Activated CD4-positive, alpha-beta T cell treated with anti-CD3 and anti-CD28 coated beads for 36 hours (primary cell): ENCODE data around the gene RNGTT. TPM values are rescaled to one million over a fixed set of nuclear protein-coding genes. Genes with fewer than 3 reads are reported as not detected.
"Not testable (repeated sequence)": the region's sequence is repeated elsewhere in the genome, so short reads cannot be mapped to it uniquely, and the experiment has no call there.

Source experiments
- ATAC-seq: fragments of 200-7000 bp; cut with Tn5 transposase; one replicate; pipeline ENCODE4 v1.10.0; 2021; ENCODE audit warnings: mild to moderate bottlenecking, moderate library complexity
- CTCF ChIA-PET: fragments of 350-600 bp; sonication (Branson Sonifier 250); formaldehyde crosslinking; loops from one replicate; lab custom pipeline; 2021; ENCODE audit warnings: antibody characterized with exemption; lab: Charles Lee
- POLR2A ChIA-PET: fragments of 350-600 bp; sonication (Branson Sonifier 250); formaldehyde crosslinking; loops from one replicate; lab custom pipeline; 2021; ENCODE audit warnings: antibody characterized with exemption, inconsistent platforms; lab: Charles Lee
- DNase-seq: peaks from one replicate; pipeline ENCODE4 v3.0.0-alpha.2; 2020
- H3K27ac Mint-ChIP-seq: one replicate; pipeline ENCODE4 v1.8.0; 2021; ENCODE audit warnings: mixed read lengths
- H3K27me3 Mint-ChIP-seq: one replicate; pipeline ENCODE4 v1.8.0; 2021; ENCODE audit warnings: mixed read lengths
- H3K36me3 Mint-ChIP-seq: one replicate; pipeline ENCODE4 v1.8.0; 2021; ENCODE audit warnings: low read depth, mixed read lengths
- H3K4me1 Mint-ChIP-seq: one replicate; pipeline ENCODE4 v1.8.0; 2021; ENCODE audit warnings: mixed read lengths
- H3K4me3 Mint-ChIP-seq: one replicate; pipeline ENCODE4 v1.8.0; 2021; ENCODE audit warnings: mild to moderate bottlenecking, moderate library complexity, mixed read lengths
- H3K9me3 Mint-ChIP-seq: one replicate; pipeline ENCODE4 v1.8.0; 2021; ENCODE audit warnings: low read depth, mixed read lengths
- intact Hi-C, 2 experiments: fragments of 100-400 bp; cut with DNase I in 1 of 2; cut with micrococcal nuclease in 1 of 2; formaldehyde crosslinking; loops; one replicate each; pipeline versions ENCODE4 v1.14.2 to v1.15.1; 2022 to 2024; cut with DNase I, micrococcal nuclease
- total RNA-seq, 2 experiments: library from RNA; stranded (reverse); gene quantifications; one replicate each; pipeline ENCODE4 v1.2.3, GENCODE V29; 2021

The RNGTT gene
- total RNA-seq, 2 experiments from 2014 or later: 17.5 to 21.5 TPM

DNA sequence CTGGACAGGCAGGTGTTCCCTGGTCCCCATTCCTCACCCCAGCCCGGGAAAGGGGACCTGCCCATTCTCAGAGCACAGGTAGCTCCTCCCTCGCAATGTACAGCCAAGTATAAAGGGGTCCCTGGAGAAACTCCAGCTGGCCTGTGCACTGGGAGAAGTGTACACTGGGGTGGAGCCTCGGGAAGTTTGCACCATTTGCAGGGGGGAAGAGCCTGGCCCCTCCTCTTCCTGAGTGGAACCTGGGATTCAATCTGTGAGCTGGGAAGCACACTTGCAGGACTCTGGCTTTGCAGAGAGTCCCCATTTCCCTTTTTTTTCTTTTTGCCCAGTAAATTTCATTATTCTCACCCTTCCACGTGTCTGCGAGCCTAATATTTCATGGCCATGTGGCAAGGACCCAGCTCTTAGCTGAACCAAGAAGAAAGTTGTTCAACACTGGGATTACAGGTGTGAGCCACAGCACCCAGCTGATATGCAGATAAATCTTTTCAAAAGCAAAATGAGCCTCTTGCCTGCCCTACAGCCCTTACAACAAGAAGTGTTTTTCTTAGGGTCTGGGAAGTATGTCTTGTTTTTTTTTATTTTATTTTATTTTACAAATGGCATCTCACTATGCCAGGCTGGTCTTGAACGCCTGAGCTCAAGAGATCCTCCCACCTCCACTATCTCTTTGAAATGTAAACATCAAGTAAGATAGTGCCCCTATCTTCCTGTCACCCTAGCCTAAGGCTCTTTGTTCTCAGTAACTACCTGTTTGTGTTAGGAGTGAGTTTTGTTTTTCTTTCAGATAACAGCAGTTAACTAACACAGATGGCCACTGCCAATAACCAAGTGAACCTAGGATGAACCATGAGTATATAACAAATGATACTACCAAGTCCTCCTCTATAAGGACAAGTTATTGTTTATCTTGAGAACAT lies 9.3 kb upstream of the RNGTT start:
- H3K9me3 Mint-ChIP-seq: peaks cover 5% of the 10 kb centered on the region
- DNase-seq (no peak), ATAC-seq (no peak)
- no peak overlapping the region for H3K4me3 Mint-ChIP-seq
- ChIA-PET POLR2A (interaction anchor here (0.7 kb wide), 1 partner anchor 105 kb away, joined by 6 read pairs; no protein-coding TSS in a partner anchor), CTCF (interaction anchor here (0.6 to 2.3 kb wide), 3 partner anchors 10 to 20 kb away, joined by 3 to 10 read pairs (median 6); no protein-coding TSS in a partner anchor)
- H3K36me3 Mint-ChIP-seq: no peaks in the 10 kb centered on the region
- no peaks in the 10 kb centered on the region for H3K4me1 Mint-ChIP-seq
- no peaks in the 10 kb centered on the region for H3K27me3 Mint-ChIP-seq
- no peak overlapping the region for H3K27ac Mint-ChIP-seq
- intact Hi-C loops: no loop called here

DNA sequence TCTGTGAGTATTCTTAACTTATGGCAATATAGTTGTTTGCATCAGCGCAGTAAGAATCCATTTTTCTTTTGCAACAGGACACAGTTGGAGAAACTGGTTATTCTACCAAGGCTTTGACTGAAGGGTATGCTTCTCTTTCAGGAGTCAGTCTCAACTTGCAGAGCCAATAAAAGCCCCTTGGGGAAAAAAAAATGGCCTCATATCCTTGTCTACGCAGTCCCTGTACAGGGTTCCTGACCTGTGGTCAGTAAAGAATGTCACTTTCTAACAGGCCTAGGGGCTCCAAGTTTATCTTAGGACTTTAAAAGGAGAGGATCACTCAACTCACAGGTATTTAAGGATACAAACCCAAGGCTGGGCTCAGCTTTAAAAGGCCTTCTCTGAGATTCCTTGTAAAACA lies 6.9 kb upstream of the RNGTT start:
- intact Hi-C loops: no loop called here
- Mint-ChIP-seq H3K27ac (no peak overlapping the region), H3K9me3 (peaks cover 8% of the 10 kb centered on the region), H3K36me3 (peaks cover 3% of the 10 kb centered on the region), H3K4me3 (no peak overlapping the region), H3K4me1 (no peaks in the 10 kb centered on the region), H3K27me3 (no peaks in the 10 kb centered on the region)
- ChIA-PET CTCF (no interaction called here), POLR2A (no interaction called here)
- DNase-seq (no peak), ATAC-seq (no peak)

DNA sequence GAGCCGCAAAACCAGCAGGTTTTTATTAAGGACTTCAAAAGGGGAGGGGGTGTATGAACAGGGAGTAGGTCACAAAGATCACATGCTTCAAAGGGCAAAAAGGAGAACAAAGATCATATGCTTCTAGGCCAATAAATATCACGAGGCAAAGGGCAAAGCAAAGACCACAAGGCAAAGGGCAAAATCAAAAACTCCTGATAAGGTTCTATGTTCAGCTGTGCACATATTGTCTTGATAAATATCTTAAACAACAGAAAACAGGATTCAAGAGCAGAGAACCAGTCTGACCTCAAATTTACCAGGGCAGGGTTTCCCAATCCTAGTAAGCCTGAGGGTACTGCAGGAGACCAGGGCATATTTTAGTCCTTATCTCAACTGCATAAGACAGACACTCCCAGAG lies 5.8 kb upstream of the RNGTT start:
- intact Hi-C loops: loop anchor here in 1 of 2 experiments (10.0 kb wide), 1 partner anchor 1644 kb away; the partner anchor contains the start of genes GJB7 and SMIM8
- peaks cover 10% of the 10 kb centered on the region for H3K9me3 Mint-ChIP-seq
- H3K4me1 Mint-ChIP-seq, H3K4me3 Mint-ChIP-seq, H3K27ac Mint-ChIP-seq, ATAC-seq, CTCF ChIA-PET, H3K27me3 Mint-ChIP-seq, H3K36me3 Mint-ChIP-seq, DNase-seq, POLR2A ChIA-PET: not testable (repeated sequence)

- DNase-seq (no peak), ATAC-seq (no peak)
- intact Hi-C loops: loop anchor here in 1 of 2 experiments (10.0 kb wide), 1 partner anchor 1643 kb away; the partner anchor contains the start of genes GJB7 and SMIM8
- Mint-ChIP-seq H3K9me3 (peaks cover 10% of the 10 kb centered on the region), H3K27me3 (no peaks in the 10 kb centered on the region), H3K36me3 (peaks cover 3% of the 10 kb centered on the region), H3K27ac (no peak overlapping the region), H3K4me1 (peaks cover 15% of the 10 kb centered on the region), H3K4me3 (no peak overlapping the region)
- POLR2A ChIA-PET: no interaction called here
- CTCF ChIA-PET: interaction anchor here (1.4 kb wide), 1 partner anchor 15 kb away, joined by 5 read pairs; no protein-coding TSS in a partner anchor
These were observed 4.5 kb upstream of the RNGTT start for GRCh38 chr6:88967891-88968290.

GRCh38 chr6:88965691-88966090 lies 2.3 kb upstream of the RNGTT start:
- no peaks in the 10 kb centered on the region for H3K27me3 Mint-ChIP-seq
- POLR2A ChIA-PET: no interaction called here

DNA sequence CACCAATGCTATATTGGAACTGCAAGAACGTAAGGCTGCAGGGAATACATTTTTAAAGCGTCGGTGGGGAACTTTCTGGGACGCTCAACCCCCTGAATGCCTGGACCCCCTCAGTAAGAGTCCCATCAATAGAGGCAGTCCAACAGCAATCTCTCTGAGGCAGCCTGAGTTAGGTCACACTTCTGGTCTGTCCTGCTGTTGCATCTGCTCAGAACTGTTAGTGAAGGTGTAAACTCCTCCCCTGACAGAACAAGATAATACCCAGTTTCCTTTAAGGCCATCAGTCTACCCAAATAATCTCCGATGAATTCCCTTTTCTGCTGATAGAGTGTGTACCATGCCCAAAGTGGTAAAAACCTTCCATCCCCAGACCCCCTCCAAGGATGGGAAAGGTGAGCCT lies 1.1 kb upstream of the RNGTT start:
- peaks cover 10% of the 10 kb centered on the region for H3K9me3 Mint-ChIP-seq
- intact Hi-C loops: loop anchor here in 1 of 2 experiments (10.0 kb wide), 1 partner anchor 1640 kb away; the partner anchor contains the start of genes GJB7 and SMIM8
- ATAC-seq: no peak
- H3K4me1 Mint-ChIP-seq: peaks cover 42% of the 10 kb centered on the region
- peaks cover 3% of the 10 kb centered on the region for H3K36me3 Mint-ChIP-seq
- peak overlapping the region; percentile 99 for H3K4me3 Mint-ChIP-seq
- CTCF ChIA-PET: interaction anchor here (1.1 to 2.0 kb wide), 3 partner anchors 16 to 115 kb away, joined by 3 to 7 read pairs (median 3); no protein-coding TSS in a partner anchor
- no peaks in the 10 kb centered on the region for H3K27me3 Mint-ChIP-seq
- no peak for DNase-seq
- no peak overlapping the region for H3K27ac Mint-ChIP-seq
- POLR2A ChIA-PET: no interaction called here

More at GRCh38 chr6:88965691-88966090, 2.3 kb upstream of the RNGTT start:
- H3K4me1 Mint-ChIP-seq: peaks cover 30% of the 10 kb centered on the region
- H3K27ac Mint-ChIP-seq: no peak overlapping the region
- ATAC-seq (no peak), DNase-seq (no peak)
- H3K36me3 Mint-ChIP-seq: peaks cover 3% of the 10 kb centered on the region
- intact Hi-C loops: loop anchor here in 1 of 2 experiments (10.0 kb wide), 1 partner anchor 1641 kb away; the partner anchor contains the start of genes GJB7 and SMIM8
- H3K9me3 Mint-ChIP-seq: peaks cover 10% of the 10 kb centered on the region
- CTCF ChIA-PET: interaction anchor here (0.5 kb wide), 1 partner anchor 1434 kb away, joined by 4 read pairs; no protein-coding TSS in a partner anchor
- H3K4me3 Mint-ChIP-seq: no peak overlapping the region

DNA sequence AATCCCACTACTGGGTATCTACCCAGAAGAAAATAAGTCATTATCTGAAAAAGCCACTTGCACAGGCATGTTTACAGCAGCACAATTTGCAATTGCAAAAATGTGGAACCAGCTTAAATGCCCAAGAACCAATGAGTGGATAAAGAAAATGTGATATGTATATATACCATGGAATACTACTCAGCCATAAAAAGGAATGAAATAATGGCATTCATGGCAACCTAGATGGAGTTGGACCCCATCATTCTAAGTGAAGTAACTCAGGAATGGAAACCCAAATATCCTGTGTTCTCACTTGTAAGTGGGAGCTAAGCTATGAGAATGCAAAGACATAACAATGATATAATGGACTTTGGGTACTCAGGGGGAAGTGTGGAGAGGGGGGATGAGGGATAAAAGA lies 4.6 kb downstream of the RNGTT start:
- Mint-ChIP-seq H3K27ac (no peak overlapping the region), H3K4me3 (no peak overlapping the region), H3K9me3 (peaks cover 7% of the 10 kb centered on the region), H3K36me3 (peaks cover 21% of the 10 kb centered on the region), H3K4me1 (peaks cover 55% of the 10 kb centered on the region), H3K27me3 (no peaks in the 10 kb centered on the region)
- ChIA-PET CTCF (interaction anchor here (1.4 kb wide), 1 partner anchor 24 kb away, joined by 4 read pairs; no protein-coding TSS in a partner anchor), POLR2A (no interaction called here)
- intact Hi-C loops: no loop called here
- DNase-seq (no peak), ATAC-seq (no peak)

DNA sequence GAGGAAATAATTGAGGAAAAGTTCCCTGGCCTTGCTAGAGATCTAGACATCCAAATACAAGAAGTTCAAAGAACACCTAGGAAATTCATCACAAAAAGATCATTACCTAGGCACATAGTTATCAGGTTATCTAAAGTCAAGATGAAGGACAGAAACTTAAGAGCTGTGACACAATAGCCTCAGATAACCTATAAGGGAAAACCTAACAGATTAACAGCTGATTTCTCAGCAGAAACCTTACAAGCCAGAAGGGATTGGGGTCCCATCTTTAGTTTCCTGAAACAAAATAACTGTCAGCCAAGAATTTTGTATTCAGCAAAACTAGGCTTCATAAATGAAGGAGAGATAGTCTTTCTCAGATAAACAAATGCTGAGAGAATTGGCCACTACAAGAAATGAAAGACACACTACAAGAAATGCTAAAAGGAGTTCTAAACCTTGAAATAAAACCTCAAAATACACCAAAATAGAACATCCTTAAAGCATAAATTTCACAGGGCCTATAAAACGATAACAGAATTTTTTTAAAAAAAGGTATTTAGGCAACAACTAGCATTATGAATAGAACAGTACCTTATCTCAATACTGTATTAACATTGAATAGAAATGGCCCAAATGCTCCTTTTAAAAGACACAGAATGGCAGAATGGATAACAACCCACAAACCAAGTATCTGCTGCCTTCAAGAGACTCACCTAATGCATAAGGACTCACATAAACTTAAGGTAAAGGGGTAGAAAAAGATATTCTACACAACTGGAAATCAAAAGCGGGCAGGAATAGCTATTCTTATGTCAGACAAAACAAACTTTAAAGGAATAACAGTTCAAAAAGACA lies 9.7 kb downstream of the RNGTT start:
- Mint-ChIP-seq H3K27me3 (no peaks in the 10 kb centered on the region), H3K36me3 (peaks cover 47% of the 10 kb centered on the region), H3K27ac (no peak overlapping the region), H3K4me1 (peaks cover 22% of the 10 kb centered on the region), H3K4me3 (no peak overlapping the region), H3K9me3 (peaks cover 17% of the 10 kb centered on the region)
- DNase-seq: no peak
- ChIA-PET POLR2A (no interaction called here), CTCF (interaction anchor here (0.5 to 0.6 kb wide), 2 partner anchors 25 to 1417 kb away, joined by 3 read pairs; no protein-coding TSS in a partner anchor)
- no peak for ATAC-seq
- intact Hi-C loops: no loop called here

DNA sequence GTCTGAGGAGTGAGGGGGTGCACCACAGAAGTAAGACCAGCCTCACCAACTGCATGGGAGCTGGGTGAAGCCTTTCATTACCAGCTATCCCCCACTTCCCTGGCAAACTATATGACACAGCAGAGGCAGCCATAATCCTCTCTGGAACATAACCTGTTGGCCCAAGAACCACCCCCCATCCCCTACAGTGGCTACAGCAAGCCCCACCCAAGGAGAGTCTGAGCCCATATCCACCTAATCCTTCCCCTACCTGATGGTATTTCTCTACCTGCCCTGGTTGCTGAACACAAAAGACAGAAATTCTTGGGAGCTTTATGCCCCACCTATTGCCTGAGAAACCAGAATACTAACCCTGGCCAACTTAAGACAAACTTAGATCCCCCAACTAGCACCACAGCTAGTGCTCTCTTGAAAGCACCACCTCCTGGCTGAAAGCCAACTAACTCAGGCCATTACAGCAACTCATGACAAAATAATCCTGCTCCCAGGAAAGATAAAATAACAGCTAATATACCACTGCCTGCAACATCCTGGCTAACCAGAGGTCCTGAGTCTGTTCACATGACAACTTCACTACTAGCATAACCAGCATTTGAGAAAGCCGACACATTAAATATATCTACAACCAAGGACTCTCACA lies 11.2 kb downstream of the RNGTT start:
- Mint-ChIP-seq H3K27ac (no peak overlapping the region), H3K4me3 (no peak overlapping the region), H3K4me1 (peaks cover 9% of the 10 kb centered on the region), H3K9me3 (peaks cover 17% of the 10 kb centered on the region), H3K27me3 (no peaks in the 10 kb centered on the region), H3K36me3 (peaks cover 43% of the 10 kb centered on the region)
- POLR2A ChIA-PET: interaction anchor here (1.3 kb wide), 1 partner anchor 10 kb away, joined by 5 read pairs; no protein-coding TSS in a partner anchor
- no peak for DNase-seq
- CTCF ChIA-PET: interaction anchor here (1.0 kb wide), 1 partner anchor 35 kb away, joined by 5 read pairs; no protein-coding TSS in a partner anchor
- no peak for ATAC-seq
- intact Hi-C loops: no loop called here

DNA sequence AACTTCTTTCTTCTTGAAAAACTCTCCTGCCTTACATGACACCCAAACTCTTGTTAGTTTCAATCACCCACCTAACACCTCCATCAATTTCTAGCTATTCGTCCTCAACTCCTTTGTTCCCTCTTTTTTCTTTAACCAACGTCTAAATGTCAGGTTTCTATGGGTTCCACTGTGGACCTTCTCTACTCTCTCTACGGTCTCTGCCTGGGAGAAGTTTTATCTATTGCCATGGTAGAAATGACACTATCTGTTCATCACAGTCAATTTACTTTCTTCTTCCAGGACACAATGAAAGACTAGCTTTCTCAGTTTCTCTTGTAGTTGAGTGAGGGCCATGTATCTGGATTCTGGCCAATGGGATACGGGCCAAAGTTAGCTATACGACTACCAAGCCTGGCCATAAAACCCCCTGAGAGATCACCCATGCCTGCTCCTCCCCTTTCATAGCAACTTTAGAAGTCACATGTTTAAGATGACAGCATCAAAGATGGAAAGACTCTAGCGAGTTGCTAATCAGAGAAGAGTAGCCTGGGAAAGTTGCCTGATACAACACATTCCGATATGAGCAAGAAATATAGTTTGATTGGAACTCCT lies 17.9 kb downstream of the RNGTT start:
- Mint-ChIP-seq H3K4me1 (no peaks in the 10 kb centered on the region), H3K36me3 (peaks cover 9% of the 10 kb centered on the region), H3K4me3 (no peak overlapping the region), H3K9me3 (no peaks in the 10 kb centered on the region), H3K27me3 (no peaks in the 10 kb centered on the region), H3K27ac (no peak overlapping the region)
- no peak for ATAC-seq
- POLR2A ChIA-PET: no interaction called here
- CTCF ChIA-PET: no interaction called here
- DNase-seq: no peak
- intact Hi-C loops: no loop called here
